ENCODE measurements around the gene KBTBD7.

KBTBD7 gene, protein sequence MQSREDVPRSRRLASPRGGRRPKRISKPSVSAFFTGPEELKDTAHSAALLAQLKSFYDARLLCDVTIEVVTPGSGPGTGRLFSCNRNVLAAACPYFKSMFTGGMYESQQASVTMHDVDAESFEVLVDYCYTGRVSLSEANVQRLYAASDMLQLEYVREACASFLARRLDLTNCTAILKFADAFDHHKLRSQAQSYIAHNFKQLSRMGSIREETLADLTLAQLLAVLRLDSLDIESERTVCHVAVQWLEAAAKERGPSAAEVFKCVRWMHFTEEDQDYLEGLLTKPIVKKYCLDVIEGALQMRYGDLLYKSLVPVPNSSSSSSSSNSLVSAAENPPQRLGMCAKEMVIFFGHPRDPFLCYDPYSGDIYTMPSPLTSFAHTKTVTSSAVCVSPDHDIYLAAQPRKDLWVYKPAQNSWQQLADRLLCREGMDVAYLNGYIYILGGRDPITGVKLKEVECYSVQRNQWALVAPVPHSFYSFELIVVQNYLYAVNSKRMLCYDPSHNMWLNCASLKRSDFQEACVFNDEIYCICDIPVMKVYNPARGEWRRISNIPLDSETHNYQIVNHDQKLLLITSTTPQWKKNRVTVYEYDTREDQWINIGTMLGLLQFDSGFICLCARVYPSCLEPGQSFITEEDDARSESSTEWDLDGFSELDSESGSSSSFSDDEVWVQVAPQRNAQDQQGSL

DNA sequence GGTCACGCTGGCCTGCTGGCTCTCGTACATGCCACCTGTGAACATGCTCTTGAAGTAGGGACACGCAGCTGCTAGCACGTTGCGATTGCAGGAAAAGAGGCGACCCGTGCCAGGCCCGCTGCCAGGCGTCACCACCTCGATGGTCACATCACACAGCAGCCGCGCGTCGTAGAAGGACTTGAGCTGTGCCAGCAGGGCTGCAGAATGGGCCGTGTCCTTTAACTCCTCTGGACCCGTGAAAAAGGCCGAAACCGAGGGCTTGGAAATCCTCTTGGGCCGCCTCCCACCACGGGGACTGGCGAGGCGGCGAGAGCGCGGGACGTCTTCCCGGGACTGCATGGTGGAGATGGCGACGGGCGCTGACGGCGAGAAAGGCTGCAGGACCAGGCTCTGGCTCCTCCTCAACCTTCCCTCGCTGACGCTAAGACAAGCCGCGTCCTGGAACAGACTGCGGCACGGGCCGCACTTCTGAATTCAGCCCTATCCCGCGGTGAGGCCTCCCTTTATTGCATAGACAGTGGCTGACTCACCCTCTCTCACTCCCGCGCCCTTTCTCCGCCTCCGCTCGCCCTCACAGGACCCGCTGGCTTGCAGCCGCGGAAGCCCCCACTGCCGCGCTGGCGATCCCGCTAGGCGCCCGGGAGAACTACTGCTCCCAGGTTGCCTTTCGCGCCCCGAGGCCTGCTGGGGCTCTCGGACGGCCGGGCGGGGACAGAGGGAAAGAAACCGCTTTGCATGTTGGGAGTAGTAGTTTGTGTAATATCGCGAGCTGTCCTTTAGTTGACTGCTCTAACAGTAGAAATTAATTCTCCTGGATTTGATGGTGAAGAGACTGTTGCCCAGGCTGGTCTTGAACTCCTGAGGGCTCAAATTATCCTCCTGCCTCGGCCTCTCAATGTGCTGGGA is at the start of gene KBTBD7:
TSS of gene KBTBD7 (minus strand) at position 651 of the 906 bp plus-strand sequence. CDS start at position 339, 312 bp downstream.
- peaks cover 36% of the 10 kb centered on the region for H3K4me1 Mint-ChIP-seq

DNA sequence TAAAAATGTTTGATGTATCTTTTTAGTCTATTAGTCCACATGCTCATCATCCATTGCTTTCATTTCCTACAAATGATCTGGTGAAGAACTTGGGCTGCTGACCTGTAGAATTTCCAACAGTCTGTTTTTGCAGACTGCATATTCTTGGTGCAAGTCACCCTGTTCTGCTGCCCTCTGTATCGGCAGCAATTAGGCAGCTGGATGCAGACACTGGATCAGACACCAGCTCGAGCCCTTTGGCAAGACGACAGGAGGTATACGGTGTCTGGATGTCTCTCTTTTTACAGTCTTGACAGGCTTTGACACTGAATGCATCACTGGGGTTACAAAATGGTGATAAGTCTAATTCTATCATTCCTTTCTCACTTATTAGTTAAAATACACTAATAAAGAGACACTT is 47.3 kb upstream of the KBTBD7 start:
- CTCF ChIA-PET: no interaction called here
- Mint-ChIP-seq H3K9me3 (no peaks in the 10 kb centered on the region), H3K36me3 (peaks cover 8% of the 10 kb centered on the region), H3K27me3 (no peaks in the 10 kb centered on the region), H3K27ac (no peak overlapping the region), H3K4me3 (no peak overlapping the region), H3K4me1 (no peaks in the 10 kb centered on the region)
- no peak for DNase-seq

More for the DNA sequence above, at the start of gene KBTBD7:
- CTCF ChIA-PET: interaction anchor here (1.6 kb wide), 1 partner anchor 13 kb away, joined by 4 read pairs; no protein-coding TSS in a partner anchor
- DNase-seq: peak; percentile 93
- H3K9me3 Mint-ChIP-seq: peaks cover 9% of the 10 kb centered on the region
- H3K36me3 Mint-ChIP-seq: peaks cover 36% of the 10 kb centered on the region
- H3K4me3 Mint-ChIP-seq: peak within 1 kb of the TSS; percentile 91
- no peaks in the 10 kb centered on the region for H3K27me3 Mint-ChIP-seq
- peak within 1 kb of the TSS; percentile 88 for H3K27ac Mint-ChIP-seq

DNA sequence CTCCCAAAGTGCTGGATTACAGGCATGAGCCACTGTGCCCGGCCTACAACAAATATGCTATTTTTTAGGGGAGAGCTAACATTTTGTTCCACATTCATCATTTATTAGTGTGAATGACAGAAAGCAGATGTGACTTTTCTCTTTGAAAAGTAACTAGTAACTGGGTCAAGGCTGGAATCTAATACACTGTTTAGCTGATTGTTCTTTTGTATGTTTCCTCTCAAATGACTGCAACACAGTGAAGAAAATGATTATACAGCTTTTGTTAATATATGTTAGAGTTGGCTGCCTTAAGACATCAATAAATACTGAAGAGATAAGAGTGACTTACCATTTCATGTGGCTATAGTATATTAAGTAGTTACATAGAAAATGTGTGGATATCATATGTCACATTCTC is 42.0 kb upstream of the KBTBD7 start:
- CTCF ChIA-PET: interaction anchor here (0.6 kb wide), 1 partner anchor 197 kb away, joined by 3 read pairs; no protein-coding TSS in a partner anchor
- DNase-seq: no peak
- no peak overlapping the region for H3K4me3 Mint-ChIP-seq
- no peaks in the 10 kb centered on the region for H3K27me3 Mint-ChIP-seq
- H3K36me3 Mint-ChIP-seq: peaks cover 21% of the 10 kb centered on the region
- H3K4me1 Mint-ChIP-seq: no peaks in the 10 kb centered on the region
- no peak overlapping the region for H3K27ac Mint-ChIP-seq
- no peaks in the 10 kb centered on the region for H3K9me3 Mint-ChIP-seq

DNA sequence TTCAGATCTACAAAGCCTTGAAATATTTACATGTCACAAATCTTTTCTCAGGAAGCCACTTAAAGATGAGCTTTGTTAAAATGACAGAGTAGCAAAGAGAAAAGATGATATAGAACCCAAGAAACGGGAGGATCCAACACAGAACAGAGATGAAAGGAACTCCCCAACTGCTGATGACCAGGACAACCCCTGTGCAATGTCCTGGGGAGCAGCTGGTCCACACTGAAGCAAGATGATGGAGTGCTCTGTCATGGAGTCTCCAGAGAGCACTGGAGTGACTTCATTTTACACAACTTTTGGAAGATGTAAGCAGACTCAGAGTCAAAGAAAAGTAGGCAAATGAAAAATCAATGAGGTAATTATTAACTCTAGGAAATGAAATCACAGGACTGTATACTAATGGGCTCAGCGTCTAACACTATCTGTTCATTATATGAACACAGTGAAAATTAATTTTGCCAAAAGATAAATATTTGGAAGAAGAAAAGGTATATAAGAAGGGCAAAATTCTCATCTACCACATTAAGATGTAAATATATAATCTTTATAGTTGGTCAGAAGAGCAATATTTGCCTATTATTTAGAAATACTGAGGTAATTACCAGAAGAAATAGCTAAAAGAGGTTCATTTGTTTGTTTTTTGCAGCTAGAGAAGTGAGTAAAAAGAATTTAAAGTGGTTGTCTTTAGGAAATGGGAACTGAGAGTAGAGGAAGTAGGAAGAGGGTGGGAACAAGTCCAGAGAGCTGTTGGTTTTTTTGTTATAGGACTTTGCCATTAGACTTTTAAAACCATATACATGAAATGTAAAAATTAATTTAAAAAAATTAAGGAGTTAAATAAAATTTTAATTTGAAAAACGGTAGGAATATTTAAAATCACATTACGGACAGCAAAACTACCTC is 38.5 kb upstream of the KBTBD7 start:
- H3K4me3 Mint-ChIP-seq: no peak overlapping the region
- no peak for DNase-seq
- H3K9me3 Mint-ChIP-seq: no peaks in the 10 kb centered on the region
- H3K4me1 Mint-ChIP-seq: no peaks in the 10 kb centered on the region
- no peaks in the 10 kb centered on the region for H3K27me3 Mint-ChIP-seq
- CTCF ChIA-PET: interaction anchor here (0.6 kb wide), 1 partner anchor 466 kb away, joined by 3 read pairs; no protein-coding TSS in a partner anchor
- H3K36me3 Mint-ChIP-seq: peaks cover 22% of the 10 kb centered on the region
- H3K27ac Mint-ChIP-seq: no peak overlapping the region

DNA sequence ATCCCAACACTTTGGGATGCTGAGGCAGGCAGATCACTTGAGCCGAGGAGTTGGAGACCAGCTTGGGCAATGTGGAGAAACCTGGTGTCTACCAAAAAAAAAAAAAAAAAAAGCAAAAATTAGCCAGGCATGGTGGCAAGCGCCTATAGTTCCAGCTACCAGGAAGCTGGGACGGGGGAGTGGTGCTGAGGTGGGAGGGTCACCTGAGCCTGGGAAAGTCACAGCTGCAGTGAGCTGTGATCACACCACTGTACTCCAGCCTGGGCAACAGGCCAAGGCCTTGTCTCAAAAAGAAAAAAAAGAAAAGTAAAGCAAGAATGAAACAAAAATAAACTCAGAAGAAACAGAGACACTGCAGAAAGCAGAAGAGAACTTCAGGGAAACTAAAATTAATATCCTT is 37.4 kb upstream of the KBTBD7 start:
- H3K4me1 Mint-ChIP-seq: no peaks in the 10 kb centered on the region
- no peak for DNase-seq
- H3K36me3 Mint-ChIP-seq: peaks cover 22% of the 10 kb centered on the region
- no peaks in the 10 kb centered on the region for H3K9me3 Mint-ChIP-seq
- H3K4me3 Mint-ChIP-seq: no peak overlapping the region
- H3K27ac Mint-ChIP-seq: peak overlapping the region; percentile 30
- CTCF ChIA-PET: interaction anchor here (1.3 kb wide), 1 partner anchor 9 kb away, joined by 3 read pairs; no protein-coding TSS in a partner anchor
- no peaks in the 10 kb centered on the region for H3K27me3 Mint-ChIP-seq

DNA sequence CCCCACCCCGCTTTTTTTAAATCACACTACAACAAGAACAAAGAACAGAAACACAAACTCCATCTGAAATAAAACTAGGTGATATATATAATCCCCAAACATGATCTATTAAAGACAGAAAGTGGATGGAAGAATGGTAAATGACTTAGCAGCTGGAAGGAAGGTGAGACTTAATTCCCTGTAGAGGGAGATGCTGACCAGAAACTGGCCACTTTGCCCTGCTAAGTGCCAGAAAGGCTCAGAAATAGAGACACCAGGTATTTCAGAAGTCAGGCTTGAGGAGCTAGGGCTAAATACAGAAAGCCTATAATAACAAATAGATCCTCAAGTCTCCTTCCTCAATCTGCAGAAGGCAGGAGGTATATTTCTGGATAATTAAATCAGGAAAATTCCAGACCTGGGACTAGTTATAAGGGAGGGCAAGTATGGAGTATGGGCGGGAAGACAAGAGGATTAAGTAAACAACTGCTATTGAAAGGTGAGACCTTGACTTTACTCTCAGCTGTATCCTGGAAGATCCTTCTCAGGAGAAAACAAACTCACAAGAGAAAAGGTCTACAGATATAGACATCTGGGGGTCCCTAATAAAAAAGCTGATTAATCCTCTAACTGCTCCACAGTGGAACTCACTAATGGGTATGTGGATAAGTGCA is 36.8 kb upstream of the KBTBD7 start:
- H3K27me3 Mint-ChIP-seq: no peaks in the 10 kb centered on the region
- no peaks in the 10 kb centered on the region for H3K9me3 Mint-ChIP-seq
- no peak overlapping the region for H3K4me3 Mint-ChIP-seq
- DNase-seq: no peak
- CTCF ChIA-PET: interaction anchor here (1.3 kb wide), 1 partner anchor 8 kb away, joined by 3 read pairs; no protein-coding TSS in a partner anchor
- no peaks in the 10 kb centered on the region for H3K4me1 Mint-ChIP-seq
- H3K27ac Mint-ChIP-seq: no peak overlapping the region
- H3K36me3 Mint-ChIP-seq: peaks cover 24% of the 10 kb centered on the region

DNA sequence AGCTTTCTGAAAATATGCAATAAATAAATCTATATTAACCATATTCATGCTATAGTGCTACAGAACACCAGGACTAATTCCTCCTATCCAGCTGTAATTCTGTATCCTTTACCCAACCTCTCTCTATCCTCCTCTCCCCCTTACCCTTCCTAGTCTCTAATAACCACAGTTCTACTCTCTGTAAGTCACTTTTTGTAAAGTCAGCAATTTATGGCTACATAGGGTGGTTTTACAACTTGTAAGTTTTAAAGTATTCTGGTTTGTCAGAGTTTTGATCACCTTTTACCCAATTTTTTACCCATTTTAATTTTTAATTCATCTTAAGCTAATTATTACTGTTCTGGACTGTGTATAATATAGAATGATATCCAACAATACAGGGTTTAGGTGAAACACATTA is 35.0 kb upstream of the KBTBD7 start:
- Mint-ChIP-seq H3K27ac (no peak overlapping the region), H3K4me3 (no peak overlapping the region), H3K9me3 (no peaks in the 10 kb centered on the region), H3K27me3 (no peaks in the 10 kb centered on the region), H3K4me1 (no peaks in the 10 kb centered on the region), H3K36me3 (peaks cover 19% of the 10 kb centered on the region)
- no peak for DNase-seq
- CTCF ChIA-PET: no interaction called here

DNA sequence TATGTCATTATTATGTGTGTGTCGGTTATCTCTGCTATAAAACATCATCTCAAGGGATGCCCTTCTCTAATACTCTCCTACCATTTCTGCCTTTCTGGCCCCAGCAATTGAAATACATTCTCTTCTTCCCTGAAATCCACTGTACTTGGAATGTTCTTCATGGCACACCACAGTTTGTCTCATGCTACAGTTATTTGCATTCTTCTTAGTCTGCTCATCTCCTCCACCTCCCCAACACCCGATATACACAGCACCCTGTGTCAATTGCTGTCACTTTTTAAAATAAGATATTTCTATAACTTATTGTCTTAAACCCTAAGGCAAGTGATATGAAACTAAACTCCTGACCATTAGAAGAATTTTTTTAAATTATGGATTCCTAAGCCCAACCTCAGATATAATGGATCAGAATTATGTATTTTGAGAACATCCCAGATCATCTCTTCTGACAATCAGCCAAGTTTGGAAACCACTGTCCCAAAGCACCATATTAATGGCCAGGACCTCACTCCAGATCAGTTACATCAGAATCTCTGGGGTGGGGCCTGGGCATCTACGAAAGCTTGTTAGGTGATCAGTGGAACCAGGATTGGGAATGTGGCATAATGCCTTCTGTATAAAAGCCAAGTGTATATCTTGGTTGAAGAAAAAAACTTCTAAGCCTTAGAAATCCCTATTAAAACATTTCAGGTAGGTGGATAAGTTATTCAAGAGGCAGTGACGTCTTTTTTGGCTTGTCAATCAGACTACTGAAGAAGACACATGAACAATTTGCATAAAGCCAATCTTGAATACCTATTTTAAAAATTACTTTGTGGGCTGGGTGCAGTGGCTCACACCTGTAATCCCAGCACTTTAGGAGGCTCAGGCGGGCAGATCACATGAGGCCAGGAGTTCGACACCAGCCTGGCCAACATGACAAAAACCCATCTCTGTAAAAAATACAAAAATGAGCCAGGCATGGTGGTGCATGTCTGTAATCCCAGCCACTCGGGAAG is 30.0 kb upstream of the KBTBD7 start:
- no peaks in the 10 kb centered on the region for H3K4me1 Mint-ChIP-seq
- H3K27ac Mint-ChIP-seq: no peak overlapping the region
- no peak overlapping the region for H3K4me3 Mint-ChIP-seq
- H3K36me3 Mint-ChIP-seq: peaks cover 14% of the 10 kb centered on the region
- H3K27me3 Mint-ChIP-seq: no peaks in the 10 kb centered on the region
- CTCF ChIA-PET: no interaction called here
- DNase-seq: no peak
- H3K9me3 Mint-ChIP-seq: no peaks in the 10 kb centered on the region

DNA sequence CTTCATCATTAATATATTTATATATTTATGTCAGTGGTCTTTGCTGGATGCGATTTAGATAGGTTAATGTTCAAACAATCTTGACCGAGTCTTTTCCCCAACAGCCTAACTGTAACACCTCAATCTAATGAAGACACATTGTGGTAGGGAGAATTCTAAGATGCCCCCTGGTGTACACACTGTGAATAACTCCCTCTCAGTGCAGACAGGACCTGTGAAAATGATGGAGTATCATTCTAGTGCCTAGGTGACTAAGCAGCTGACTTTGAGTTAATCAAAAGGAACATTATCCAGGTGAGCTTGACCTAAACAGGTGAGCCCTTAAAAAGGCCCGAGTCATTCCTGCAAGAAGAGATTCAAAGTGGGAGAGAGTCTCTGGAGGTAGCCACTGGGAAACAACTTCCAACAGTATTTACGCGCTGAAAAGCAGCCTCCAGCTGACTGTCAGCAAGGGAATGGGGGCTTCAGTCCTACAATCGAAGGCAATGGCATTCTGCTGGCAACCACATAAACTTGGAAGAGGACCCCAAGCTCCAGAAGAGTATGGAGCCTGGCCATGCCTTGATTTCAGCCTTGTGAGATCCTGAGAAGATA is 28.0 kb upstream of the KBTBD7 start:
- Mint-ChIP-seq H3K4me3 (no peak overlapping the region), H3K9me3 (no peaks in the 10 kb centered on the region), H3K27me3 (no peaks in the 10 kb centered on the region), H3K27ac (no peak overlapping the region), H3K36me3 (peaks cover 16% of the 10 kb centered on the region), H3K4me1 (no peaks in the 10 kb centered on the region)
- CTCF ChIA-PET: interaction anchor here (1.0 to 2.0 kb wide), 5 partner anchors 9 to 172 kb away, joined by 3 to 14 read pairs (median 5); no protein-coding TSS in a partner anchor
- peak; percentile 66 for DNase-seq

DNA sequence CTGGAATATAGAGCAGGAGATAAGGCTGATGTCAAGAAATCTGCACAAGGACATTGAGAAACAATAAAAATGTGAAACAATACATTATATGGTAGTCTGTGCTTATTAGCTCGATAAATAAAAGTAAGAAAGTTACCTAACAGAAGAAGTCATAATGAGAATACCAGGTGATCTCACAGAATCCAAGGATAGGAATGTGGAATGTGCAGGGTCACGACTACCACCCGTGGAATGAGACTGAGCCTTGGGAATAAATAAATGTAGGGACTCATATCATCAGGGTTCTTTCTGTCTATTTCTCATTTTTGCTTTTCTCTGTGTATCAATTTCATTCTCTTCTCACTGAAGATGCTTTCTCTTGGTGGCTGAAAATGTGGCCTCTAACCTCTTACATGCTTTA is 26.0 kb upstream of the KBTBD7 start:
- Mint-ChIP-seq H3K27me3 (no peaks in the 10 kb centered on the region), H3K4me3 (no peak overlapping the region), H3K27ac (no peak overlapping the region), H3K36me3 (peaks cover 16% of the 10 kb centered on the region), H3K4me1 (no peaks in the 10 kb centered on the region), H3K9me3 (no peaks in the 10 kb centered on the region)
- CTCF ChIA-PET: interaction anchor here (0.7 to 2.8 kb wide), 4 partner anchors 37 to 160 kb away, joined by 3 to 8 read pairs (median 4); no protein-coding TSS in a partner anchor
- no peak for DNase-seq

DNA sequence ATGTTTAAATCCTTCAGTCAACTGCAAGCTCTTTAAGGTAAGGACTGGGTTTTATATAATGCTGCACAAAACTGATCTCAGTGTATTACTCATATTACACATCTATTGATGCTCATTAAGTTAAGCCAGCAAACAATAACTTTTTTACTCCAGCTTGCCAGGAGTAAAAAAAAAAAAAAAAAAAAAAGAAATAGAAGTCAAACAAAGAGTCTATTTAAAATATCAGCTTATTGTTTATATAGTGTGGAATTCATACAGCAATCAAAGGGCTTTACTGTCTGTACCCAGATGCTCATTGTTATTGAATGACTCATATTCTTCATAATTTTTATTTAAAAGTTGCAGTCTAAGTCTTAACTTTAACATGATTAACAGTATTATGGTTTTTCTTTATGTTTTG is 21.8 kb upstream of the KBTBD7 start:
- H3K27me3 Mint-ChIP-seq: no peaks in the 10 kb centered on the region
- H3K9me3 Mint-ChIP-seq: peaks cover 9% of the 10 kb centered on the region
- no peaks in the 10 kb centered on the region for H3K4me1 Mint-ChIP-seq
- CTCF ChIA-PET: interaction anchor here (0.6 kb wide), 1 partner anchor 91 kb away, joined by 3 read pairs; no protein-coding TSS in a partner anchor
- DNase-seq: no peak
- H3K4me3 Mint-ChIP-seq: no peak overlapping the region
- H3K27ac Mint-ChIP-seq: no peak overlapping the region
- peaks cover 18% of the 10 kb centered on the region for H3K36me3 Mint-ChIP-seq
